Measurements from ENCODE around the gene FFAR3.

The FFAR3 gene

GRCh38 chr19:35313587-35313986, 44.7 kb upstream of the FFAR3 start:
- H3K27me3 ChIP-seq (ENCODE audit: insufficient read depth, poor library complexity, severe bottlenecking), result no peaks in the 10 kb centered on the region
- DNase-seq (ENCODE audit: low read depth in 1 of 2, low spot score in 1 of 2), result no peak
- H3K27ac ChIP-seq (replicated peaks), result no peak overlapping the region
- H3K4me3 ChIP-seq (replicated peaks; ENCODE audit: insufficient read depth, low read length), result no peak overlapping the region
- TF ChIP-seq SPI1 (IDR thresholded peaks at IDR 0.05; ENCODE audit: borderline replicate concordance, low read depth) (no peak), POLR2AphosphoS5 (IDR thresholded peaks at IDR 0.05; ENCODE audit: low read depth) (no peak), GABPA (IDR thresholded peaks at IDR 0.05; ENCODE audit: low read depth) (no peak), REST (IDR thresholded peaks at IDR 0.05; ENCODE audit: insufficient replicate concordance, low read depth) (no peak), CTCF (IDR thresholded peaks at IDR 0.05; ENCODE audit: insufficient read depth, low read length) (no peak)

GRCh38 chr19:35314031-35314430, 44.2 kb upstream of the FFAR3 start:
- TF ChIP-seq REST (IDR thresholded peaks at IDR 0.05; ENCODE audit: insufficient replicate concordance, low read depth) (no peak), SPI1 (IDR thresholded peaks at IDR 0.05; ENCODE audit: borderline replicate concordance, low read depth) (no peak), POLR2AphosphoS5 (IDR thresholded peaks at IDR 0.05; ENCODE audit: low read depth) (no peak), CTCF (IDR thresholded peaks at IDR 0.05; ENCODE audit: insufficient read depth, low read length) (no peak), GABPA (IDR thresholded peaks at IDR 0.05; ENCODE audit: low read depth) (no peak)
- Histone ChIP-seq H3K27me3 (ENCODE audit: insufficient read depth, poor library complexity, severe bottlenecking) (no peaks in the 10 kb centered on the region), H3K4me3 (replicated peaks; ENCODE audit: insufficient read depth, low read length) (no peak overlapping the region), H3K27ac (replicated peaks) (no peak overlapping the region)
- DNase-seq (ENCODE audit: low read depth in 1 of 2, low spot score in 1 of 2), result no peak

- DNase-seq (ENCODE audit: low read depth in 1 of 2, low spot score in 1 of 2), result no peak
- Histone ChIP-seq H3K4me3 (replicated peaks; ENCODE audit: insufficient read depth, low read length) (no peak overlapping the region), H3K27ac (replicated peaks) (no peak overlapping the region), H3K27me3 (ENCODE audit: insufficient read depth, poor library complexity, severe bottlenecking) (no peaks in the 10 kb centered on the region)
- TF ChIP-seq GABPA (IDR thresholded peaks at IDR 0.05; ENCODE audit: low read depth) (no peak), SPI1 (IDR thresholded peaks at IDR 0.05; ENCODE audit: borderline replicate concordance, low read depth) (no peak), REST (IDR thresholded peaks at IDR 0.05; ENCODE audit: insufficient replicate concordance, low read depth) (no peak), CTCF (IDR thresholded peaks at IDR 0.05; ENCODE audit: insufficient read depth, low read length) (no peak), POLR2AphosphoS5 (IDR thresholded peaks at IDR 0.05; ENCODE audit: low read depth) (no peak)
Measured at GRCh38 chr19:35314858-35315470, 43.3 kb upstream of the FFAR3 start.
